GM12864 (cell line): ENCODE measurements around the gene PAFAH2.

ENCODE experiments used
- DNase-seq: peaks from one replicate; pipeline ENCODE4 v3.0.0-alpha.2; 2011; ENCODE audit warnings: low read depth
- H3K4me3 ChIP-seq: 2 replicates; pipeline ENCODE4 v1.5.1; 2011; ENCODE audit warnings: mild to moderate bottlenecking, low read depth, low read length, control low read depth
- TF ChIP-seq, protein P1 (sequence below): IDR thresholded peaks from 2 replicates; pipeline ENCODE4 v1.5.1; 2011; ENCODE audit warnings: low read depth, mild to moderate bottlenecking, moderate library complexity, low read length, control low read depth, inconsistent platforms; ENCODE audit errors: missing control alignments

PAFAH2 gene

GRCh38 chr1:26023826-26024225, 26.0 kb upstream of the PAFAH2 start:
- no peak for DNase-seq
- TF ChIP-seq, protein P1, sequence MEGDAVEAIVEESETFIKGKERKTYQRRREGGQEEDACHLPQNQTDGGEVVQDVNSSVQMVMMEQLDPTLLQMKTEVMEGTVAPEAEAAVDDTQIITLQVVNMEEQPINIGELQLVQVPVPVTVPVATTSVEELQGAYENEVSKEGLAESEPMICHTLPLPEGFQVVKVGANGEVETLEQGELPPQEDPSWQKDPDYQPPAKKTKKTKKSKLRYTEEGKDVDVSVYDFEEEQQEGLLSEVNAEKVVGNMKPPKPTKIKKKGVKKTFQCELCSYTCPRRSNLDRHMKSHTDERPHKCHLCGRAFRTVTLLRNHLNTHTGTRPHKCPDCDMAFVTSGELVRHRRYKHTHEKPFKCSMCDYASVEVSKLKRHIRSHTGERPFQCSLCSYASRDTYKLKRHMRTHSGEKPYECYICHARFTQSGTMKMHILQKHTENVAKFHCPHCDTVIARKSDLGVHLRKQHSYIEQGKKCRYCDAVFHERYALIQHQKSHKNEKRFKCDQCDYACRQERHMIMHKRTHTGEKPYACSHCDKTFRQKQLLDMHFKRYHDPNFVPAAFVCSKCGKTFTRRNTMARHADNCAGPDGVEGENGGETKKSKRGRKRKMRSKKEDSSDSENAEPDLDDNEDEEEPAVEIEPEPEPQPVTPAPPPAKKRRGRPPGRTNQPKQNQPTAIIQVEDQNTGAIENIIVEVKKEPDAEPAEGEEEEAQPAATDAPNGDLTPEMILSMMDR, result no peak
- no peak overlapping the region for H3K4me3 ChIP-seq

- TF ChIP-seq, protein P1, result no peak
- DNase-seq, result no peak
- H3K4me3 ChIP-seq, result no peak overlapping the region
Observed at GRCh38 chr1:26023009-26023408, 25.1 kb upstream of the PAFAH2 start.

DNA sequence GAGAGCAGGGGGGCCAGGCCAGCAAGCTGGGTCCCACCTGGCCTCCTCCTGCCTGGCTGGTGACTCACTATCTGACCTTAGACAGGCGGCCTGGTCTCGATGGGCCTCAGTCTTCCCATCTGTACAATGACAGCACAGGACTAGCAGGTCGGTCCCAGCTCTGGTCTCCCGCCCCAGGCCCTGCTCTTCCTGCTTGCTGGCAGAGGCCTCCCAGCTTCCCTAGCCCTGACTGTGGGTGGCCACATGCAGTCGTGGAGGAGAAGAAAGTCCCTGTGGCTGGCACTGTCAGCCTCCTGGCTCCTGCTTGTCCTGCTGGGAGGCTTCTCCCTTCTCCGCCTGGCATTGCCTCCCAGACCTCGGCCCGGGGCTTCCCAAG, 24.5 kb upstream of the PAFAH2 start:
- no peak for DNase-seq
- no peak overlapping the region for H3K4me3 ChIP-seq
- TF ChIP-seq, protein P1, result no peak

DNA sequence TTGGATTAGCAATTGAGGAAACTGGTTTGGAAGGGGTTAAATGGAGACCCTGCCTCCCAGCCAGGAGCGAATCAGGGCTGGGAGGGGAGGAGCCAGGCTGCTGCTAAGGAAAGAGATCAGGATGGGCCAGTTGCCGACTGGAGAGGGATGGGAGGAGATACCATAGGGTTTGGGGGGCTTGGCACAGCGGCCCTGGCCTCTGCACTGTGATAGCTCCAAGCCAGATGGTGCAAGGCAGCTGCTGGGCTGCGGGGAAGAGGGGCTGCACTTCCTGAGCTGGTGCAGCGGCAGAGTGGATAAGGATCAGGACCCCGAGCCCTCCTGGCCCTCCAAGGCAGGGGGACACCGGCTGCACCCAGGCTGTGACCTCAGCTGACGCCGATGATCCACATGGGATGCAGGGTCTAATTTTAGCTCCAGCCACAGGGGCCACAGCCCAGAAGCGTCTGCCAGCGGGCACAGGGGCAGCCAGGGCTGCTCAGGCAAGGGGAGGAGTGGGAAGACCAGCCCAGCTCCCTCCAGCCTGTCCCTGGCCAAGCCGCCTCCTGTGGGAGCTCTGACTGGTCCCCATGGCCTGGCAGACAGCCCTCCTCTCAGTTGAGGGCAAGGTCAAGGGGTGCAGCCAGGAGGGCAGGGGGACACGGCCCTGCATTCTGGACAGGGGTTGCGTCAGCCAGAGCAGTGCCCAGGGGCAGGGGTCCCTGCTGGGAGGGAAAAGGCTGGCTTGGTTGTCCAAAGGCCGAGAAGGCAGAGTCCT, 24.0 kb upstream of the PAFAH2 start, which contains the start of gene EXTL1:
Gene EXTL1 (plus strand): TSS at position 129 of the 757 bp plus-strand sequence. CDS start 872 bp downstream, outside the sequence.
- no peak within 1 kb of the TSS for H3K4me3 ChIP-seq
- no peak for DNase-seq
- TF ChIP-seq, protein P1, result no peak

GRCh38 chr1:26020941-26021646, 23.2 kb upstream of the PAFAH2 start:
- no peak for DNase-seq
- TF ChIP-seq, protein P1, result no peak
- H3K4me3 ChIP-seq, result no peak overlapping the region

DNA sequence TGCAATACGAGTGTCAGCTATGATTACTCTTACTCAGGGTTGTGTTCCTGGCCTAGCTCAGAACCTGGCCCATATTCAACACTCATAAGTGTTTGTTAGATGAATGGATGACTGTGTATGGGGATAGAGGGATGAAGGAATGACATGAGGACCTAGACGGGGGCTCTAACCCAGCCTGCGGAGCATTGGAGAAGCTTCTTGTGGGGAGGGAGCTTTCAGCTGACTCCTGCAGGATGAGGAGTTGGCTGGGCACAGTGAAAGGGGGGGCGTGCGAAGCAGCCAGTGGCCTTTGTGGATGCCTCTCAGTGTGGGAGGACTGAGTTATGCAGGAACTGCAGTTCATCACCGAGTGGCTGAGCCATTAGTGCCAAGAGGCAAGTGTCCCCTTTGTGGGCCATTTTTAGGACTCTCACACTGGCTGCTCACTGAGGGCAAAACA, 22.5 kb upstream of the PAFAH2 start:
- no peak overlapping the region for H3K4me3 ChIP-seq
- TF ChIP-seq, protein P1, result no peak
- DNase-seq, result no peak
